GM23338 (cell line): ENCODE results near the gene DNAH8.

ENCODE experiments used
- CREB1 ChIP-seq: fragments of 250-450 bp; sonication (Bioruptor Pico); IDR thresholded peaks from 2 replicates; pipeline ENCODE4 v1.5.0; 2020; ENCODE audit warnings: low read depth, mild to moderate bottlenecking, moderate library complexity
- EZH2 ChIP-seq: fragments of 200-600 bp; sonication (generic); IDR thresholded peaks from one replicate; pipeline ENCODE4 v1.8.0; 2017; ENCODE audit warnings: antibody characterized with exemption, mild to moderate bottlenecking, low read depth; ENCODE audit not compliant: unreplicated experiment
- EZH2phosphoT487 ChIP-seq: fragments of 200-600 bp; sonication (generic); IDR thresholded peaks from one replicate; pipeline ENCODE4 v1.8.1; 2018; ENCODE audit warnings: antibody characterized with exemption; ENCODE audit not compliant: unreplicated experiment
- JUNB ChIP-seq: IDR thresholded peaks from one replicate; pipeline ENCODE4 v1.6.1; 2016; ENCODE audit warnings: antibody characterized with exemption; ENCODE audit not compliant: unreplicated experiment
- NANOG ChIP-seq: IDR thresholded peaks from 2 replicates; pipeline ENCODE4 v1.6.1; 2016; ENCODE audit warnings: antibody characterized with exemption, borderline replicate concordance
- POLR2AphosphoS5 ChIP-seq: IDR thresholded peaks from 2 replicates; pipeline ENCODE4 v1.6.1; 2016; ENCODE audit warnings: antibody characterized with exemption, low read depth
- REST ChIP-seq: IDR thresholded peaks from one replicate; pipeline ENCODE4 v1.6.1; 2018; ENCODE audit warnings: antibody characterized with exemption; ENCODE audit not compliant: unreplicated experiment
- STAT1 ChIP-seq: IDR thresholded peaks from one replicate; pipeline ENCODE4 v1.6.1; 2016; ENCODE audit warnings: antibody characterized with exemption; ENCODE audit not compliant: unreplicated experiment
- ZNF114 ChIP-seq: fragments of 250-450 bp; sonication (Bioruptor Pico); IDR thresholded peaks from 2 replicates; pipeline ENCODE4 v1.5.0; 2020; ENCODE audit warnings: mild to moderate bottlenecking, moderate library complexity
- ZNF331 ChIP-seq: fragments of 250-450 bp; sonication (Bioruptor Pico); IDR thresholded peaks from 2 replicates; pipeline ENCODE4 v1.5.0; 2020; ENCODE audit warnings: low read depth, mild to moderate bottlenecking, moderate library complexity
- ZNF462 ChIP-seq: fragments of 250-450 bp; sonication (Bioruptor Pico); IDR thresholded peaks from 2 replicates; pipeline ENCODE4 v1.5.0; 2020; ENCODE audit warnings: mild to moderate bottlenecking, moderate library complexity
- TF ChIP-seq, protein P1 (sequence below), 2 experiments: fragments of 200-600 bp in 1 of 2; sonication (generic) in 1 of 2; conservative IDR thresholded peaks; 2 replicates each; pipeline versions ENCODE4 v1.5.1 to v1.6.1; 2016 to 2017; ENCODE audit warnings: antibody characterized with exemption in 2 of 2, low read depth in 2 of 2, mild to moderate bottlenecking in 2 of 2, moderate library complexity in 1 of 2
- TF ChIP-seq, protein P2 (sequence below): IDR thresholded peaks from 2 replicates; pipeline ENCODE4 v1.6.1; 2016; ENCODE audit warnings: antibody characterized with exemption

- TF ChIP-seq REST = no peak
- no peak for TF ChIP-seq EZH2phosphoT487
- TF ChIP-seq, protein P1, sequence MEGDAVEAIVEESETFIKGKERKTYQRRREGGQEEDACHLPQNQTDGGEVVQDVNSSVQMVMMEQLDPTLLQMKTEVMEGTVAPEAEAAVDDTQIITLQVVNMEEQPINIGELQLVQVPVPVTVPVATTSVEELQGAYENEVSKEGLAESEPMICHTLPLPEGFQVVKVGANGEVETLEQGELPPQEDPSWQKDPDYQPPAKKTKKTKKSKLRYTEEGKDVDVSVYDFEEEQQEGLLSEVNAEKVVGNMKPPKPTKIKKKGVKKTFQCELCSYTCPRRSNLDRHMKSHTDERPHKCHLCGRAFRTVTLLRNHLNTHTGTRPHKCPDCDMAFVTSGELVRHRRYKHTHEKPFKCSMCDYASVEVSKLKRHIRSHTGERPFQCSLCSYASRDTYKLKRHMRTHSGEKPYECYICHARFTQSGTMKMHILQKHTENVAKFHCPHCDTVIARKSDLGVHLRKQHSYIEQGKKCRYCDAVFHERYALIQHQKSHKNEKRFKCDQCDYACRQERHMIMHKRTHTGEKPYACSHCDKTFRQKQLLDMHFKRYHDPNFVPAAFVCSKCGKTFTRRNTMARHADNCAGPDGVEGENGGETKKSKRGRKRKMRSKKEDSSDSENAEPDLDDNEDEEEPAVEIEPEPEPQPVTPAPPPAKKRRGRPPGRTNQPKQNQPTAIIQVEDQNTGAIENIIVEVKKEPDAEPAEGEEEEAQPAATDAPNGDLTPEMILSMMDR (conservative IDR thresholded peaks at IDR 0.05; ENCODE audit: low read depth in 2 of 2) = no peak
- TF ChIP-seq POLR2AphosphoS5 = no peak
- no peak for TF ChIP-seq EZH2
- TF ChIP-seq STAT1 = no peak
- no peak for TF ChIP-seq JUNB
- TF ChIP-seq ZNF331 (CRISPR knock-in tag) = no peak
- no peak for TF ChIP-seq CREB1 (CRISPR knock-in tag)
- no peak for TF ChIP-seq NANOG
- TF ChIP-seq ZNF114 (CRISPR knock-in tag) = no peak
- TF ChIP-seq, protein P2, sequence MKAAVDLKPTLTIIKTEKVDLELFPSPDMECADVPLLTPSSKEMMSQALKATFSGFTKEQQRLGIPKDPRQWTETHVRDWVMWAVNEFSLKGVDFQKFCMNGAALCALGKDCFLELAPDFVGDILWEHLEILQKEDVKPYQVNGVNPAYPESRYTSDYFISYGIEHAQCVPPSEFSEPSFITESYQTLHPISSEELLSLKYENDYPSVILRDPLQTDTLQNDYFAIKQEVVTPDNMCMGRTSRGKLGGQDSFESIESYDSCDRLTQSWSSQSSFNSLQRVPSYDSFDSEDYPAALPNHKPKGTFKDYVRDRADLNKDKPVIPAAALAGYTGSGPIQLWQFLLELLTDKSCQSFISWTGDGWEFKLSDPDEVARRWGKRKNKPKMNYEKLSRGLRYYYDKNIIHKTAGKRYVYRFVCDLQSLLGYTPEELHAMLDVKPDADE = no peak
- no peak for TF ChIP-seq ZNF462 (CRISPR knock-in tag)
These were observed 27.6 kb upstream of the DNAH8 start for GRCh38 chr6:38687549-38687948.
